ENCODE results near the gene VPS54. TPM values are rescaled to one million over a fixed set of nuclear protein-coding genes. Genes with fewer than 3 reads are reported as not detected.

The VPS54 gene
- total RNA-seq, 1 donor from 2014 or later, result 27.5 TPM

DNA sequence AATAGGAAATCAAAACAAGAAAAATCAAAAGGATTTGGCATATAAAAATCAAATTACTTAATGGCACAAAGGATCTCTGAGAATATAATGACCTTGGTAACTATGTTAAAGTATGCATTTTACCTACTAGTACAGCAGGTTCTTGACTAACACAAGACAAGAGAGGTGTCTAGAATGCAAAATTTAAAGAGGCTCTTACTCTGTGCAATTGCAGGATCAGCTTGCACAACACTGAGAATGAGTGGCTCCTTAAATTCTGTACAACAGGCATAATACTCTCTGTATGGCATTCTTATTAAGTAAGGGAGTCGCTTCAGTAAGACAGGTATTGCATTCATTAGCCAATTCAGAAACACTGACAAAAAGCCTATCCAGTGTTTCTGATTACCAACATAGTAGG, 104.9 kb downstream of the VPS54 start:
- no peak for DNase-seq (ENCODE audit: low spot score)

DNA sequence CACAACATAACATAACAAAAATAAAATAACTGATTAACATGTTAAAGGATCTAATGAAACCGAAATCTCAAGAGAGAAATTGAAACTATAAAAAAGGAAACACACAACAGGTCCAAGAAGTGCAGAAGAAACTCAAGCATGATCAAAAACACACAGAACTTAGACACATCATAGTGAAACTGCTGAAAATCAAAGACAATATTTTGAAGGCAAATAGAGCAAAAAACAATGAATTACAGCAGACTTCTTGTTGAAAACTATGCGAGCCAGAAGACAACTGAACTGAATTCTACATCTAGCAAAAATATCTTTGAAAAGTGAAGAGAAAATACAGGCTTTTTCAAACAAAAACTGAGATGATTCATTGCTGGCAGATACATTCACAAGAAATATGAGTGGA, 116.2 kb downstream of the VPS54 start:
- DNase-seq (ENCODE audit: low spot score), result no peak

DNA sequence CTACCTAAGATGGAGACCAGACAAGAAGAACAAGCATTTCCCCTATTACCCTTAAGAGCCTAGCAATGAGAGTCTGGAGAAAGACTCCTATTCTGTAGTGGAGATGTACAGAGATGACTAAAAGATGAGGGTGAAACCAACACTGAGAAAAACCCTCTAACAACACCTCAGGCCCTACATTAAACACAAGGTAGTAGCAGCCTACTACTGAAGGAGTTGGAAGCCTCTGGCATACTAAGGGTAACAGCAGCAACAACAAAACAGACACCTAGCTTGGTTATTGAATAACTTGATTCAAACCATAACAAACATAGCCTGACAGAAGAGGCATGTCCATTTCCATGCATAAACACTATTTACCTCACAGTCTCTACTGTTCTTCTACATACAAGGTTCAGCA, 117.1 kb downstream of the VPS54 start:
- DNase-seq (ENCODE audit: low spot score), result no peak

DNA sequence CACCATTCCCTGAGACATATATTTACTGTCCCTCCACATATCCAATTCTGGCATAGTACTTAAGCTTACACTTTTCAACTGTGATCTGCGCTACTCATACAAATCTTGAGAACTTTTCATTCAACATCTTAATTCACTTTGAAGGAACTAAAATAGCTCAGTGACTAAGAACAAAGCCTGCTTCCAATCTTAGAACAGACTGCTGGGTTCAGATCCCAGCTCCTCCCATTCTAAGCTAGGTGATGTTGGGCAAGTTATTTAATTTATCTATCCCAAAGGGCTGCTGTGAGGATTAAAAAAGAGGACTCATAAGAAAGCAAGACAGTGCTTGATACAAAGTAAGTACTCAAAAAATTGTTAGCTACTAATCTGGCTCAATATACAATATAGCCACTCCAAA, 119.6 kb downstream of the VPS54 start:
- no peak for DNase-seq (ENCODE audit: low spot score)

DNA sequence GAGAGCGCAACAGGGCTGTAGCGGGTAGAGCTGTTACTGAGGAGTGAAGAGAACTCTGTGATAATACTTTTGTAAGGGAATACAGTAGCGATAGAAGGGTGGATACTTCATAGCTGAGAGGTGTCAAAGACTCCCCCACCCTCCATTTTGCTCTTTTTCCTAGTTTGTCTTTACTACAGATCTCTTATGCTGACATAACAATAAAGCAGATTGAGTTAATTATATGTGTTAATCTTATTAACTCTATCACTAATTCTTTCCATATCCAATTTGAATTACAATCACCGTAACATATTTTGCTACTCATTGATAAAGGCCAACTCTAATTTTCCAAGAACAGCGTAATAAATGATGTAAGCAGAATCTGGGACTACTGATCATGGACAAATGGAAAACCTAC, 120.4 kb downstream of the VPS54 start:
- DNase-seq (ENCODE audit: low spot score), result no peak

DNA sequence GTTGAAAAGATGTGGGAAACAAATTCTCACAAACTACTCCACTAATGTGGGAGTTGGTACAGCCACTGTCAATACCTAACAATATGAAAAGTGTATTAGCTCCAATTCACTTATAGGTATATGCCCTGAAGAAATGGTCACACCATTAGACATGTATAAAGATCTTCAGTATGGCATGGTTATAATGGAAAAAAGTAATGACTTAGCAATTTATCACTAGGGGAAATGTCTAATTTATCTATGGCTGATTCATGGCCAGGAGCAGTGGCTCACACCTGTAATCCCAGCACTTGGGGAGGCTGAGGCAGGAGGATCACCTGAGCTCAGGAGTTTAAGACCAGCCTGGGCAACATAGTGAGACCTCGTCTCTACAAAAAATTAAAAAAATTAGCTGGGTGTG, 125.1 kb downstream of the VPS54 start:
- DNase-seq (ENCODE audit: low spot score), result no peak

DNA sequence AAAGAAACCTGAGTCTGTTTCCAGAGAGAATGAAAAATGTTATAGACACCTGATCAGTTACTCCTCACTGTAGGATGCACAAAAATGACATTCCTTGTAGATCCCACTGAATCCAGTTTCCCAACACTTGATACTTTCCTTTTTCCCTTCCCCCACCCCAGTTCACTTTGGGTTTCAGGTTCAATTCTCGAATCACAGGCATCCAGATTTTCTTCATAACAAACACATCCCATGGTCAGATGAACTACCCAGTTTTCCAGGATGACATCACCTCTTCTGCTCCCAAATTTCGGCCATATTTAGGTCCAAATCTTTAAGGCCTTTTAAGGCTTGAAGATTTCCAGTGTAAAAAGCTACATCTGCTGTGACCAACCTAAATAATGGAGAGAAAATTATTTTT, 126.1 kb downstream of the VPS54 start:
- DNase-seq (ENCODE audit: low spot score), result no peak

DNA sequence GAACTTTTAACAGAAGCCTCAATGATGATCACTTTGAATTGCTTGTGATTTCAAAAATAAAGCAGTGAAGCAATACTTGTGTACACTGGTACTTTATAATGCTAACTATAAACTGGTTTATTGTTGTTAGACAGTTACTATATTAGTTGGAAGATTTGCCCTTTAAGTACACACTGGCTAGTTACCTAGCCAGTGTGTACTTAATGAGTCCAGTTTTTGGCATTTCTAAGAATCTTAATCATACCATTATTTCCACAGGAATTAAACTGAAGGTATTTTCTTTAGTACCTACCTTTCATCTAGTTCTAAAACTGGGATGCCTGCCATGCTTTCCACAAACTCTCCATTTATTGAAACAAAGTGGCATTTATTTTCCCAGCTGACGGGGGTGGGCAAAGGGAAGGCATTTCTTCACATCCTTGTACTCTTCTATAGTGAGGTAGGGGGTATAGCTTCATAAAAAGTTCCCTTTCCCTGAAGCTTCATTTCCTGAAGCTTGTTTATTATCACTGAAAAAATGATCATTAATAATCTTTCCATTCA, 127.7 kb downstream of the VPS54 start:
- DNase-seq (ENCODE audit: low spot score), result no peak

DNA sequence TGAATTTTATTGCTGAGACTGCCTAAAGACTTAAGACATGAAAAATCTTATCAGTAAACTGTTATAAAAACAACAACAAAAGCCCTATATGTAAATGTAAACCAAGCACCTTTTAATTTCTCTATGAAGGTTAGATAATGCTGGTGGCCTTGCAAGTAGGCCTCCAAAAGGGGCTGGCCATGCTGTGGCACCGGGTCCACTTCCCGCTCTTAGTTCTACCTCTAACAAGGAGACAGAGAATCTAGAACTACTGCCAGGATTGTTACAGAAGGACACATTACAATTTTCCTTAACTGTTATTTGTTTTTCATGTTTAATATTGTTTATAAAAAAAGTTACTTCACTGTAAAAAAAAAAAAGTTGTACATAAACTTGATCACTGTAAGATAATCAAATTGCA, 128.6 kb downstream of the VPS54 start:
- DNase-seq (ENCODE audit: low spot score), result no peak

DNA sequence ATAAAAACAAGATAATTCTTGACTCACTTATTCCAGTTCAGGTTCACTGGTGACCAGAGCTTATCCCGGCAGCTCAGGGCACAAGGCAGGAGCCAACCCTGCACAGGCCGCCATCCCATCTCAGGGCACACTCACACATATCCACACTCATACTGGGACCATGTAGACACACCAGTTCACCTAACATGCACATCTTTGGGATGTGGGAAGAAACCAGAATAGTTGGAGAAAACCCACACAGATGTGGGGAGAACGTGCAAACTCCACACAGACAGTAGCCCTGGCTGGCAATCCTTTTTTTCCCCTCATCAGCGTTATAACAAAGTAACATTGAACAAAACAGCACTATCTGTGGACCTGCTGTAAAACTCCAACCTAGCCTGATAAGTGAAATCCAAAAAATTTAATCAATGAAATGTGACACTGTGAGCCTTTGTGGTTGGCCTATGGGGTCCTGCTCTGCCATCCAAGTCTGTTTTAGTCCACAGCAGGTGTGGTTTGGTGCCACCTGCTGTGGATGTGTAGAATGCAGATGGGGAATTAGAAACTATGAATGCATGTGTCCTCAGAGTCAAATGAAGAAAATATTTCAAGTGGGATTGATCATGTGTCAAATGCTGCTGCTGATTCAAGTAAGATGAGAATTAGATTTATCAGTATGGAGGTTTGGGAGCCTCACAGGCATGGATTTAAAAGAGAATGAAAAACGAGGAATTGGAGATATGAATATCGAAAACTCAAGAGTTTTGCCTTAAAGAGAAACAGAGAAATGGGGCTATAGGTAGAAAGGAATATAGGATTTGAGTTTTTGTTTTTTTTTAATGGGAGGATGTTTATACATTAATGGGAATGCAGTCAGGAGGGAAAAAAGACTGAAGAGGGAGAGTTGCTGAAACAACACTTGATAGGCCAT, 130.5 kb downstream of the VPS54 start:
- DNase-seq (ENCODE audit: low spot score), result no peak

DNA sequence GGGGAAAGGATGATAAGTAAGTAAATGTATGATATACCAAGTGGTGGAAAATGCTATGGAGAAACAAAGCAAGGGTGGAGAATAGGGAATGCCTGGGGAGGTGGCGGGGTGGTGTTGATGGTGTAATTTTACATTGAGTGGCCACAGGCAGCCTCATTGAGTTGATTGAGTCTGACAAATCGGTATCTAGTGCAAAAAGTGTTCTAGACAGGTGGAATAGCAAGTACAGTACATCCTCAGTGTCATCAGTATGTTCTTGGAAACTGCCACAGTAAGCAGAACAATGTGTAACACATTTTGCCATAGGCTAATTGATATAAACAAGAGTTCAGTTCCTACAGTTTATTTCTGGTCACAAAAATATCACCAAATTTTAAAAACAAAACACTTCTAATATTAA, 131.2 kb downstream of the VPS54 start:
- no peak for DNase-seq (ENCODE audit: low spot score)

DNA sequence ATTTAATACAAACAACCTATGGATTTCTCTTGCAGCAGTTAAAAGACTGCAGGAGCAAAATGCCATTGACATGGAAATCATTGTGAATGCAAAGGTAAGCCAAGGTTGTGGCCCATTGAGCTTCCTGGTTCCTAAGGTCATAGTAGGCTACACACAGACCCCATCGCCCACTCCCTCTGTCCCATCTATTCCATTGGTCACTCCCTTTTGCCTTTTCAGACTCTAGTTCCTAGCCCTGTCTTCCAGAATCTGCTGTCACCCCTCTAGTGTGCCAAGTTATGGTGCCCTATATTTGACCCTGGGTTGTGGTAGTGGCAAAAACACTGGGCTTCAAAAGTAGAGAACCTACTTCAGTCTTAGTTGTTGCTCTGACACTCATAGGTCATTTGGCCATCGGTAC, 132.8 kb downstream of the VPS54 start:
- no peak for DNase-seq (ENCODE audit: low spot score)

DNA sequence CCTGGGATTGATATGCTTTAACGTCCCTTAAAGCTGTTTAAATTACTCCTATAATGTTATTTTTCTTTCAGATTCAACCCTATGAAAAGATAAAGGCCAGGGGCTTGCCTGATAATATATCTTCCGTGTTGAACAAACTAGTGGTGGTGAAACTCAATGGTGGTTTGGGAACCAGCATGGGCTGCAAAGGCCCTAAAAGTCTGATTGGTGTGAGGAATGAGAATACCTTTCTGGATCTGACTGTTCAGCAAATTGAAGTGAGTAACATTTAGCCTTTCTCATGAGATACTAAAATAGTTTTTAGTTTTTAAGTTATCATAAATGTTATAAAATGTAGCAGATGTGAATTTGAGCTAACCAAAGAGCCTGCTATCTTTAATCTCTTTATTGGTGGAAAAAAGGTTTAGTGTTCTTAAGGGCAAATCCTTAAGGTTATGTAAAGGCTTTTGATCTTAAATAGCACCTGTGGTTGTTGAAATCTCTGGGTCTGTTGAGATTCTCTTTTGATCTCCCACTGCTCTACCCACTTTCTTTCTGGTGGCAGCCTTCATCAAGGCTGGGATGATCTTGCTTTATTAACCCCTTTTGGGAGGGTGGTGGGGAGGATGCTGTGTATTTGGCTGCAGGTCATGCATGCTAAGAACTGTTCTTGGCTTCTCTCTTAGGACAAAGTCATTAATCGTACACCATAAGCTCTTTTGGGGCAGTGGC, 136.7 kb downstream of the VPS54 start:
- no peak for DNase-seq (ENCODE audit: low spot score)

DNA sequence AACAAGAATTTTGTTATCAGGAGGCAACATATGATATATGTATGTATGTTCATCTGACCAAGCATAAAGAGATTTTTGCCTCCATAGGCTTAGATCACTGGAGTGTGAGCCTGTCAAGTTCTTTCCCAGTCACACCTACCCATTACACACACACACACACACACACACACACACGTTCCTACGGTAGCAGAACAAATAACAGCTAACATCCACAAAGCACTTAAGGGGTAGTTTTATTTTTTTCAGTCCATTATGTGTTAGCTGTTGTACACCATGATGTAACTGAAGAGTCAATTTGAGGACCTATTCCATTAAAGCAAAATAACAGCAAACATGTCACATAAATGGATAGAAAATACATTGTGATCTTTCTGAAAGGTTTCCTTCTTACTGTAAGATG, 138.0 kb downstream of the VPS54 start:
- DNase-seq (ENCODE audit: low spot score), result no peak

DNA sequence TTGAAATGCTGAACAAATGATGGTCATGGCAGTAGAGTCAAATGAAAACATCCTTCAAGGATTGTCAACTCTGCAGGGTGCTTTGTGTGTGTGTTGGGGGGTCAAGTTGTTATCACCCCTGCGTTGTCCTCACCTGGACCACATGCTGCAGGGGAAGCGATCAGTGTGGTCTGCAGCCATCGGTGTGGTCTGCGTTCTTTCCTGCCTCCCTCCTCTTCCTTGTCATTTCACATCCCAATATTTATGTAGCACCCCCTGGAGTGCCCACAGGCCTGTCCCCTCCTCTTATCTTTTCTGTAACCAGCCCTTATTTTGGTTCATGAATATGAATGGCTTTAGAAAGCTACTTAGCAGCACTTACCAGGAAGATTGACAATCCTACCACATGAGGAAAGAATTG, 138.6 kb downstream of the VPS54 start:
- DNase-seq (ENCODE audit: low spot score), result no peak

DNA sequence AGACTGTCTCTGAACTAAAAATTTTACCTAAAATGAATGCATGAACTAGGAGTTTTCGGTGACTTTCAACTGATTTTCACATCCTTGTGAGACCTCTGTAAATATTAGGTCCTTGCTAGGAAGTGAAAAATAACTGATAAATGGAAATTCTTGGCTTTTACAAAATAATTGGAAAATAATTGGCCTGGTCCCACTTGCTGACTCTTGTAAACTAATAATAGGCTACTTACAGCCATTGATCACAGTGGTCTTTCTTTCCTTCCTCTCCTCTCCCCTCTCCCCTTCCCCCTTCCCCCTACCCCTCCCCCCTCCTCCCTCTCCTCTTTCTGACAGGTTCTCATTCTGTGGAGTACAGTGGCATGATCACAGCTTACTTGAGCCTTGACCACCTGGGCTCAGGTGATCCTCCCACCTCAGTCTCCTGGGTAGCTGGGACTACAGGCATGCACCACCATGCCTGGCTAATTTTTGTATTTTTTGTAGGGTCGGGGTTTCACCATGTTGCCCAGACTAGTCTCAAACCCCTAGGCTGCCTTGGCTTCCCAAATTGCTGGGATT, 139.3 kb downstream of the VPS54 start:
- DNase-seq (ENCODE audit: low spot score), result no peak

DNA sequence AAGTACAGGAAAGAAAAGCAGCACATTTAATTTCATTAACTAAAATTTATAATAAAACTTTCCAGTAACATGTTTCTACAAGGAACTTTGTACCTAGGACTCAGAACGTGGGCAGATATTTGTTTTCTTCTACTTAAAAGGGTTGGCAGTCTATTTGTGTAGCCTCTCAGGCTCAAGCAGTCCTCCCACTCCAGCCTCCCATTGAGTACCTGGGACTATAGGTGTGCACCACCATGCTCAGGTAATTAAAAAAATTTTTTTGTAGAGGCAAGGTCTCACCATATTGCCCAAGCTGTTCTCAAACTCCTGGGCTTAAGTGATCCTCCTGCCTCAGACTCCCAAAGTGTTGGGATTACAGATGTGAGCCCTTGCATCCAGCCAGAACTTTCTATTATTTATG, 140.7 kb downstream of the VPS54 start:
- DNase-seq (ENCODE audit: low spot score), result no peak

DNA sequence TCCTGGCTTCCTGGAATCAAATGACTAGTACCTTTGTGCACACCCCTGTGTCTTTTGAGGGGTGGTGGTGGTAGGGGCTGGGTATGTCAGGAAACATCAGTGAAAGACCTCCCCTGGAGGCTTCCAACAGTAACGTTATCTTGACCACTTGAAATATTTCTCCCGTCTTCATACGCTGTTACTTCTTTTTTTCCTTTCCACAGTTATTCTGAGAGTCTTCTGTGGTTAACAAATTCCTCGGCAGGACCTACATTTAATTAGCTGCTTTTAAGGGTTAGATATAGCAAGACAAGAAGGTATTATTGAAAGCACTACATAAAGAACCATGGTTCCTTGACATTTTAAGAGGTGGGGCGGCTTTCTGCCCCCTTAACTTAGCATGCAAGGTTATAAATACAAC, 142.9 kb downstream of the VPS54 start:
- DNase-seq (ENCODE audit: low spot score), result no peak

DNA sequence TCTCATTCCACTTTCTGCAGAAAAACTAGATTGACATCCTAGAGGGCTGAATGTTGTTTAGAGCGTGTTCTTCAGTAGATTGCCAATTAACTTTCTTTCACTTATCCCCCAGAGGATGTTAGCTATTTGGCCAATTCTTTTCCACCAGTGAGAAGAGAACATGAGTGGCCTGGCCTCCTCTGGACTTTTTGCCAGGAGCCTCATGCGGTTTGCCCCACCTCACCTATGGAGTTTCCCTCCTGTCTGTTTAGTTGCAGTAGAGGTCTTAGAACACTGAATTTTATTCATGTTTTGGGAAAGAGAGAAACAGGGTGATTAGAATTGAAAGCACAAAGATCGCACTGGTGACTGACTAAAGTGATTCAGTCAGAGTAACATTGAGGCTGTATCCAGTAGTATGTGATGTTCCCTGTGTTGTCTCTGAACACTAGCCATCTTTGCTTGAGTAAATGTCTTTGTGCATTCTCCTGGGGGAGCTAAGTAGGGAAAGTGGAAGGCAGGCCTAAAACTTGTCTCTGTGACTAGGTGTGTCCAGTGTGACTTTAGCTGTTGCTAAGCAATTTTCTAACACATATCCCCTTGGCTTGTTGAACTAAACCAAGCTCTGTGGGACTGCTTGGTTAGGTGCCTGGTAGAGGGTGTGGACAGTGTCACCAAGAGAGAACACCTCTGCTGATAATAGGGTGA, 143.5 kb downstream of the VPS54 start:
- no peak for DNase-seq (ENCODE audit: low spot score)

DNA sequence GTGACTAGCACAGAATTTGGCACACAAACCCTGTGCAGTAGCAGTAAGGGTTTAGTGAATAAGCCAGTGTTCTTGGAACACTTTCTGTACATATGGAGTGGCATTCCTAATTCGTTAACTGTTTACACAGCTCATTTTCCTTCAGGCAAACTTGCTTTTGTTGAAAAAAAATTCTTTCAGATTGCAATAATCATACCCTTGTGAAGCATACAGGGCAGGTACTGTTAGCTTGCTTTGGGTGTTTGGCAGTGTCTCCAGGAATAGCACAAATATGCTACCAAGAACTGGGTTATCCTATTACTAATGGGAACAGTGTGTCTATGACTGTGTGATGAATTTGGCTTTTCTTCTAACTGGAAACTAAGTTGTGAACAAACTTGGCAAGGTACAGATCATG, 144.1 kb downstream of the VPS54 start:
- no peak for DNase-seq (ENCODE audit: low spot score)

DNA sequence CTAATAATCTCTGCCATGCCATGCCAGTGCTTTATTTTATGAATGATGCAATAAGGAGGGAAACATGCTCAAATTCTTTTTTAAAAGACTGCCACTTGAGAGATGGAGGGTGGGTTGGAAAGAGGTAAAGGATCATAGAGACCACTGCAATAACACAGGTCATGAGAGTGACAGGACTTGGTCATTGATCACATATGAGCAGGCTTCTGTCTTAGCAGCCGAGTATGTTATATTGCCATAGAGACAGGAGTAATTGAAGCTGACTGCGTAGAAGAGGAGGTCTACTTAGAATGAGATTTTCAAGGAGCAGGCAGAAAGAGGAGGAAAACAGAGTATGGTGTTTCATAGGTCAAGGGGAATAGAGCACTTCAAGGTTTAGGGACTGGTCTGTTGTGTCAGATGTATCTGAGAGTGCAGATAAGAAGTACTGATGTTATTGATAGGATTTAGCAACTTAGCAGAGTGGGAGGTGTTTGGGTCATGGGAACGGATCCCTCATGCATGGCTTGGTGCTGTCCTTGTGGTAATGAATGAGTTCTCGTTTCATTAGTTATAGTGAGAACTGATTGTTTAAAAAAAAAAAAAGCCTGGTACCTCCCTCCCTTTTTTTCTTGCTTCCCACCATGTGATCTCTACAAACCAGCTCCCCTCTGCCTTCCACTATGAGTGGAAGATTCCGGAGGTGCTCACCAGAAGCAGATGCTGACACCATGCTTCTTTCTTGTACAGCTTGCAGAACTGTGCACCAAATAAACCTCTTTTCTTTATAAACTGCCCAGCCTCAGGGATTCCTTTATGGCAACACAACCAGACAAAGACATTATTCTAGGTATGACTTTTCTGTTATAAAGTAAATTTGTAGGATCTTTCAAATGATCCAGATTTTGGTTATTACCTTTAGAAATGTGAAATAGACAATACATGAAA, 144.8 kb downstream of the VPS54 start:
- no peak for DNase-seq (ENCODE audit: low spot score)

Data from ureter (tissue), 1 donor.